Choroid plexus epithelial cell (primary cell): ENCODE measurements around the gene PPP2R2D.
"Not testable (repeated sequence)": the region's sequence is repeated elsewhere in the genome, so short reads cannot be mapped to it uniquely, and the experiment has no call there.

Experiments
- DNase-seq: peaks from one replicate; pipeline ENCODE4 v3.0.0-alpha.2; 2010; ENCODE audit warnings: low read depth
- H3K4me3 ChIP-seq: 2 replicates; pipeline ENCODE4 v1.5.1; 2011; ENCODE audit warnings: low read depth, mild to moderate bottlenecking, control low read depth, low read length, moderate library complexity
- CTCF ChIP-seq: conservative IDR thresholded peaks from 2 replicates; pipeline ENCODE4 v1.5.1; 2011; ENCODE audit warnings: low read depth, mild to moderate bottlenecking, control low read depth, inconsistent platforms, low read length, moderate library complexity

PPP2R2D gene

DNA sequence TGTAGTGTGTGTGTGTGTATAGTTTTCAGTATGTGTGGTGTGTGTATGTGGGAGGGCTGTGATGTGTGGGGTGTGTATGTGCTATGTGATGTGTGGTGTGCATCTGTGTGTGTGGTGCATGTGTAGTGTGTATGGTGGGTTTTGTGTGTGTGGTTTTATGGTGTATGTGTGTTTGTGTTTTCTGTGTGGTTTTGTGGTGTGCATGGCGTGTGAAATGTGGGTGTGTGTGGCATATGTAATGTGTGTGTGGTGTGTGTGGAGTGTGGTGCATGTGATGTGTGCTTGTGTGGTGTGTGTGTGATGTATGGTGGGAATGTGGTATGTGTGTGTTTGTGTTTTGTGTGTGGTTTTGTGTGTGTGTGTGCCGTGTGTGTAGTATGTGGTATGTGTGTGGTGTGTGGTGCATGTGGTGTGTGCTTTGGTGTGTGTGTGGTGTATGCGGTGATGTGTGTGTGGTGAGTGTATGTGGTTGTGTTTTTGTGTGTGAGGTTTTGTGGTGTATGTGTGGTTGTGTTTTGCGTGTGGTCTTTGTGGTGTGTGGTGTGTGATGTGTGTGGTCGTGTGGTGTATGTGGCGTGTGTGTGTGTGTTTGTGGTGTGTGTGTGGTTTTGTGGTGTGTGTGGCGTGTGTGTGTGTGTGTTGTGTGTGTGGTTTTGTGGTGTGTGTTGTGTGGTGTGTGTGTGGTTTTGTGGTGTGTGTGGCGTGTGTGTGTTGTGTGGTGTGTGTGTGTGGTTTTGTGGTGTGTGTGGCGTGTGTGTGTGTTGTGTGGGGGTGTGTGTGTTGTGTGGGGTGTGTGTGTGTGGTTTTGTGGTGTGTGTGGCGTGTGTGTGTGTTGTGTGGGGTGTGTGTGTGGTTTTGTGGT is 18.0 kb upstream of the PPP2R2D start:
- DNase-seq, result no peak
- no peak overlapping the region for H3K4me3 ChIP-seq
- no peak for TF ChIP-seq CTCF

- DNase-seq, H3K4me3 ChIP-seq: not testable (repeated sequence)
Observed at GRCh38 chr10:131883621-131884393, 17.0 kb upstream of the PPP2R2D start.

GRCh38 chr10:131885391-131886165 is 15.2 kb upstream of the PPP2R2D start:
- no peak overlapping the region for H3K4me3 ChIP-seq
- TF ChIP-seq CTCF, result peak; percentile 97
- DNase-seq, result peak; percentile 67

DNA sequence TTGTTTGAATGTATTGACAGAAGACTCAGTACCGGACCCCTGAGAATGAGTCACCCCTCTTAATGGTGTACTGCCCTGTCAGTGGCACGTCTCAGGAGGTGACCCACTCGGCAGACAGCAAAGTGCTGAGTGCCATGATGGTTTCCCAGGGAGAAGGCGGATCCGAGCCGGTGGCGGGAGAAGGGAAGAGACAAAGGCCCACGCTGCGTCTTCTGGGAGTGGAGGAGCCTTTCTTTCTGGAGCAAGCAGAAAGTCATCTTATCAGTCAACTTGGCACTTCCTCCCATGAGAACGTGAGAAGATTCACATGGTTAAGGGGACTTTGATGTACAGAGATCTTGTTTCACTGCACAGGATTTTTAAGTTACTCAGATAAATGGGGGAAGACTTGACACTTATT is 14.6 kb upstream of the PPP2R2D start:
- no peak for TF ChIP-seq CTCF
- no peak for DNase-seq
- no peak overlapping the region for H3K4me3 ChIP-seq

DNA sequence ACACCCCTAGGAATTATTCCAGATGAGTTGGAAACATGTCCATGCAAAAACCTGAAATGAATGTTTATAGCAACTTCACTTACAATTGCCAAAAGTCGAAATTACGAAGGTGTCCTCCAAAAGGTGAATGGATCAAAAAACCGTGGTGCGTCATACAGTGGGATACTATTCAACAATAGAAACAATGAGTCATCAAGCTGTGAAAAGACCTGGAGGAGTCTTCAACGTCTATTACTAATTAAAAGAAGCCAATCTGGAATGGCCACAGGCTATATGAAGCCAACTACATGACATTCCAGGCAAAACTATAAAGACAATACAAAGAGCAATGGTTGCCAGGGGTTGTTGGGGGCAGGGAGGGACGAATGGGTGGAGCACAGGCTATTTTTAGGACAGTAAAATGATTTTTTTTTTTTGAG is 12.6 kb upstream of the PPP2R2D start:
- no peak for DNase-seq
- H3K4me3 ChIP-seq, result no peak overlapping the region
- TF ChIP-seq CTCF, result no peak

DNA sequence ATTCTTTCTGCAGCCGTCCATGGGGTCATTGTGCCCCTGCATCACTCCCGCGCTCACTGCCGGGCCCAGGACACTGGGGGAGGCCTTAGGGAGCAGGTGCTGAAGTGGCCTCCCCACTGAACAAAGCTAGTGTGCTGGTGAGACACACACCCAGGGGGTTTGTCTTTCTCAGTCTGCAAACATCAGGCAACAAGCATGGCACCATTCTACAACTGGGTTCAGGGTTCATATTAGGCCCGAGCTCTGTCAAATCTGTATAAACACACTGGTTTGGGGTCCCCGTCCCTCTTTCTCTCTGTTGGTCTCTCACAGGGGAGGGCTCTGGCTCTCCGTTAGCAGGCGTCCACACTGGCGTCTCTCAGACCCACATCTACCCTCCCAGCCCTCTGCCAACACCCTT is 11.1 kb upstream of the PPP2R2D start:
- H3K4me3 ChIP-seq, result no peak overlapping the region
- no peak for DNase-seq

More for the DNA sequence above, 11.1 kb upstream of the PPP2R2D start:
- no peak for TF ChIP-seq CTCF
